ENCODE results near the gene FANCM.

FANCM gene

GRCh38 chr14:45181329-45181728, 45.6 kb downstream of the FANCM start:
- Histone ChIP-seq H3K27ac (ENCODE audit: poor library complexity, severe bottlenecking) (peak overlapping the region; percentile 48), H3K36me3 (ENCODE audit: low read depth) (peaks cover 49% of the 10 kb centered on the region), H3K9me3 (ENCODE audit: severe bottlenecking) (no peaks in the 10 kb centered on the region), H3K27me3 (ENCODE audit: insufficient read depth, poor library complexity, severe bottlenecking) (no peaks in the 10 kb centered on the region), H3K4me1 (ENCODE audit: insufficient read depth, poor library complexity, severe bottlenecking) (peaks cover 40% of the 10 kb centered on the region), H3K4me3 (ENCODE audit: severe bottlenecking) (no peak overlapping the region)
- DNase-seq (ENCODE audit: low spot score) (no peak), ATAC-seq (ENCODE audit: low read depth) (peak; percentile 59)
- no peak for TF ChIP-seq CTCF (IDR thresholded peaks at IDR 0.05; ENCODE audit: poor library complexity, severe bottlenecking)

- ATAC-seq (ENCODE audit: low read depth): no peak
- TF ChIP-seq CTCF (IDR thresholded peaks at IDR 0.05; ENCODE audit: poor library complexity, severe bottlenecking): no peak
- H3K4me3 ChIP-seq (ENCODE audit: severe bottlenecking): no peak overlapping the region
- H3K27ac ChIP-seq (ENCODE audit: poor library complexity, severe bottlenecking): peak overlapping the region; percentile 48
- no peaks in the 10 kb centered on the region for H3K9me3 ChIP-seq (ENCODE audit: severe bottlenecking)
- H3K4me1 ChIP-seq (ENCODE audit: insufficient read depth, poor library complexity, severe bottlenecking): peaks cover 35% of the 10 kb centered on the region
- no peak for DNase-seq (ENCODE audit: low spot score)
- H3K27me3 ChIP-seq (ENCODE audit: insufficient read depth, poor library complexity, severe bottlenecking): no peaks in the 10 kb centered on the region
- H3K36me3 ChIP-seq (ENCODE audit: low read depth): peaks cover 49% of the 10 kb centered on the region
These were observed 46.1 kb downstream of the FANCM start for GRCh38 chr14:45181806-45182205.

- Histone ChIP-seq H3K4me3 (ENCODE audit: severe bottlenecking) (no peak overlapping the region), H3K27ac (ENCODE audit: poor library complexity, severe bottlenecking) (no peak overlapping the region), H3K9me3 (ENCODE audit: severe bottlenecking) (no peaks in the 10 kb centered on the region), H3K36me3 (ENCODE audit: low read depth) (peaks cover 67% of the 10 kb centered on the region), H3K27me3 (ENCODE audit: insufficient read depth, poor library complexity, severe bottlenecking) (no peaks in the 10 kb centered on the region), H3K4me1 (ENCODE audit: insufficient read depth, poor library complexity, severe bottlenecking) (peaks cover 20% of the 10 kb centered on the region)
- TF ChIP-seq CTCF (IDR thresholded peaks at IDR 0.05; ENCODE audit: poor library complexity, severe bottlenecking): no peak
- no peak for DNase-seq (ENCODE audit: low spot score)
- no peak for ATAC-seq (ENCODE audit: low read depth)
These were observed 49.5 kb downstream of the FANCM start for GRCh38 chr14:45185100-45185814.

- no peak for TF ChIP-seq CTCF (IDR thresholded peaks at IDR 0.05; ENCODE audit: poor library complexity, severe bottlenecking)
- Histone ChIP-seq H3K27ac (ENCODE audit: poor library complexity, severe bottlenecking) (no peak overlapping the region), H3K9me3 (ENCODE audit: severe bottlenecking) (no peaks in the 10 kb centered on the region), H3K4me1 (ENCODE audit: insufficient read depth, poor library complexity, severe bottlenecking) (peaks cover 20% of the 10 kb centered on the region), H3K36me3 (ENCODE audit: low read depth) (peaks cover 35% of the 10 kb centered on the region), H3K4me3 (ENCODE audit: severe bottlenecking) (no peak overlapping the region), H3K27me3 (ENCODE audit: insufficient read depth, poor library complexity, severe bottlenecking) (no peaks in the 10 kb centered on the region)
- no peak for DNase-seq (ENCODE audit: low spot score)
- no peak for ATAC-seq (ENCODE audit: low read depth)
These were observed 59.2 kb downstream of the FANCM start for GRCh38 chr14:45194964-45195363.

GRCh38 chr14:45198551-45198950, 62.8 kb downstream of the FANCM start:
- no peak overlapping the region for H3K4me3 ChIP-seq (ENCODE audit: severe bottlenecking)
- DNase-seq (ENCODE audit: low spot score): no peak
- H3K9me3 ChIP-seq (ENCODE audit: severe bottlenecking): no peaks in the 10 kb centered on the region
- ATAC-seq (ENCODE audit: low read depth): peak; percentile 77
- no peak for TF ChIP-seq CTCF (IDR thresholded peaks at IDR 0.05; ENCODE audit: poor library complexity, severe bottlenecking)
- H3K27ac ChIP-seq (ENCODE audit: poor library complexity, severe bottlenecking): peak overlapping the region; percentile 70
- H3K4me1 ChIP-seq (ENCODE audit: insufficient read depth, poor library complexity, severe bottlenecking): peaks cover 20% of the 10 kb centered on the region
- H3K27me3 ChIP-seq (ENCODE audit: insufficient read depth, poor library complexity, severe bottlenecking): no peaks in the 10 kb centered on the region
- peaks cover 55% of the 10 kb centered on the region for H3K36me3 ChIP-seq (ENCODE audit: low read depth)

Data from RWPE2 (cell line).